K562 (cell line): ENCODE data around the gene CACNA1A. TPM values are rescaled to one million over a fixed set of nuclear protein-coding genes. Genes with fewer than 3 reads are reported as not detected.

ENCODE experiments used
- ARID1B ChIP-seq: fragments of 450-650 bp; IDR thresholded peaks from 2 replicates; pipeline ENCODE4 v1.6.1; 2016; ENCODE audit warnings: antibody characterized with exemption, mild to moderate bottlenecking, inconsistent platforms
- BRF1 ChIP-seq: IDR thresholded peaks from 3 replicates; pipeline ENCODE4 v1.6.1; 2011; ENCODE audit warnings: borderline replicate concordance, mild to moderate bottlenecking; ENCODE audit not compliant: insufficient read length; ENCODE audit errors: extremely low read depth
- HDGF ChIP-seq: fragments of 450-650 bp; IDR thresholded peaks from 2 replicates; pipeline ENCODE4 v1.6.1; 2016
- MCM3 ChIP-seq: fragments of 450-650 bp; IDR thresholded peaks from 2 replicates; pipeline ENCODE4 v1.6.1; 2016
- NFATC3 ChIP-seq: fragments of 450-650 bp; IDR thresholded peaks from 2 replicates; pipeline ENCODE4 v1.6.1; 2017; ENCODE audit warnings: mild to moderate bottlenecking
- PHF20 ChIP-seq: fragments of 450-650 bp; IDR thresholded peaks from 2 replicates; pipeline ENCODE4 v1.6.1; 2018; ENCODE audit not compliant: partially characterized antibody
- POLR2G ChIP-seq: fragments of 200-400 bp; formaldehyde crosslinking; IDR thresholded peaks from 2 replicates; pipeline ENCODE4 v1.6.1; 2017; ENCODE audit warnings: low read depth, mild to moderate bottlenecking, antibody characterized with exemption, low read length, moderate library complexity
- RBM15 ChIP-seq: fragments of 200-400 bp; formaldehyde crosslinking; IDR thresholded peaks from 2 replicates; pipeline ENCODE4 v1.6.1; 2018; ENCODE audit warnings: mild to moderate bottlenecking, low read length, moderate library complexity; ENCODE audit not compliant: insufficient read depth
- RBM34 ChIP-seq: fragments of 200-400 bp; formaldehyde crosslinking; IDR thresholded peaks from 2 replicates; pipeline ENCODE4 v1.6.1; 2018; ENCODE audit warnings: low read length, borderline replicate concordance; ENCODE audit not compliant: insufficient read depth
- SMC3 ChIP-seq: conservative IDR thresholded peaks from 2 replicates; pipeline ENCODE4 v1.6.1; 2011; ENCODE audit warnings: low read depth, low read length, improper control_type of control experiment; ENCODE audit not compliant: insufficient read depth
- TAL1 ChIP-seq: fragments of 450-650 bp; IDR thresholded peaks from 2 replicates; pipeline ENCODE4 v1.6.1; 2016; ENCODE audit warnings: mild to moderate bottlenecking
- TCFL5 ChIP-seq: fragments of 250-450 bp; sonication (Bioruptor Pico); conservative IDR thresholded peaks from 2 replicates; pipeline ENCODE4 v1.6.1; 2021; ENCODE audit warnings: mild to moderate bottlenecking, moderate library complexity, matching md5 sums
- YY1 ChIP-seq, 3 experiments: IDR thresholded peaks; 2 replicates each; pipeline ENCODE4 v1.6.1; 2011; ENCODE audit warnings: low read length in 2 of 3, mild to moderate bottlenecking in 2 of 3, moderate library complexity in 2 of 3, borderline replicate concordance in 1 of 3, control low read depth in 1 of 3, low read depth in 1 of 3; ENCODE audit not compliant: insufficient read depth in 3 of 3, insufficient replicate concordance in 2 of 3, control insufficient read depth in 1 of 3, insufficient read length in 1 of 3; ENCODE audit errors: extremely low read depth in 1 of 3
- ZBED1 ChIP-seq: IDR thresholded peaks from 2 replicates; pipeline ENCODE4 v1.6.1; 2014
- ZBTB8A ChIP-seq: fragments of 450-650 bp; IDR thresholded peaks from 2 replicates; pipeline ENCODE4 v1.6.1; 2018; ENCODE audit warnings: mild to moderate bottlenecking, moderate library complexity; ENCODE audit not compliant: partially characterized antibody
- ZFPM2 ChIP-seq: fragments of 250-450 bp; sonication (Bioruptor Pico); IDR thresholded peaks from 2 replicates; pipeline ENCODE4 v1.5.1; 2022; ENCODE audit warnings: mild to moderate bottlenecking
- ZNF24 ChIP-seq: fragments of 450-650 bp; IDR thresholded peaks from 2 replicates; pipeline ENCODE4 v1.6.1; 2016
- ZNF77 ChIP-seq: fragments of 250-450 bp; sonication (Bioruptor Pico); IDR thresholded peaks from 2 replicates; pipeline ENCODE4 v1.5.0; 2020
- ZNF79 ChIP-seq: fragments of 250-450 bp; sonication (Bioruptor Pico); IDR thresholded peaks from 2 replicates; pipeline ENCODE4 v1.4.0; 2020; ENCODE audit warnings: low read depth, mild to moderate bottlenecking, moderate library complexity
- polyA plus RNA-seq, 8 experiments: library from polyadenylated mRNA; depleted of rRNA in 4 of 8; stranded (reverse) in 5 of 8; unstranded in 3 of 8; fragments of >200 nt; fragmentation: Nextera tagmentation in 2 of 8; fragmentation: Illumina TruSeq in 1 of 8; extraction: Ambion mirVana in 2 of 8; extraction: Trizol in 1 of 8; gene quantifications; 2 replicates each; pipeline versions ENCODE4 v1.2.1 to v1.2.3, GENCODE V29; 2011 to 2014; ENCODE audit warnings: inconsistent platforms in 1 of 8, missing spikeins in 1 of 8
- total RNA-seq, 7 experiments: library from RNA; depleted of rRNA in 6 of 7; stranded (reverse); fragments of >200 nt in 6 of 7; fragmentation: Illumina TruSeq in 2 of 7; extraction: Trizol in 2 of 7; gene quantifications; 2 replicates each; pipeline versions ENCODE4 v1.2.1 to v1.2.3, GENCODE V29; 2011 to 2021; ENCODE audit warnings: low replicate concordance in 1 of 7
- TF ChIP-seq, protein P1 (sequence below): fragments of 250-450 bp; sonication (Bioruptor Pico); IDR thresholded peaks from 2 replicates; pipeline ENCODE4 v1.4.0; 2020; ENCODE audit warnings: mild to moderate bottlenecking, moderate library complexity
- TF ChIP-seq, protein P2 (sequence below), 2 experiments: IDR thresholded peaks; 2 replicates each; pipeline ENCODE4 v1.6.1; 2011; ENCODE audit warnings: borderline replicate concordance in 1 of 2, control low read depth in 1 of 2, low read depth in 1 of 2, low read length in 1 of 2, mild to moderate bottlenecking in 1 of 2, mixed read lengths in 1 of 2, moderate library complexity in 1 of 2; ENCODE audit not compliant: insufficient read depth in 1 of 2, insufficient read length in 1 of 2, poor library complexity in 1 of 2, severe bottlenecking in 1 of 2; ENCODE audit errors: extremely low read depth in 1 of 2
- TF ChIP-seq, protein P3 (sequence below): fragments of 250-450 bp; sonication (Bioruptor Pico); IDR thresholded peaks from 2 replicates; pipeline ENCODE4 v1.5.0; 2021; ENCODE audit warnings: mild to moderate bottlenecking, borderline replicate concordance

The CACNA1A gene
- total and polyA plus RNA-seq, 9 of the 15 experiments (the other 6 are each of a cell fraction or from before 2014, with no cell fraction given), result 0.03 to 0.20 (median 0.09) TPM; not detected in 1

DNA sequence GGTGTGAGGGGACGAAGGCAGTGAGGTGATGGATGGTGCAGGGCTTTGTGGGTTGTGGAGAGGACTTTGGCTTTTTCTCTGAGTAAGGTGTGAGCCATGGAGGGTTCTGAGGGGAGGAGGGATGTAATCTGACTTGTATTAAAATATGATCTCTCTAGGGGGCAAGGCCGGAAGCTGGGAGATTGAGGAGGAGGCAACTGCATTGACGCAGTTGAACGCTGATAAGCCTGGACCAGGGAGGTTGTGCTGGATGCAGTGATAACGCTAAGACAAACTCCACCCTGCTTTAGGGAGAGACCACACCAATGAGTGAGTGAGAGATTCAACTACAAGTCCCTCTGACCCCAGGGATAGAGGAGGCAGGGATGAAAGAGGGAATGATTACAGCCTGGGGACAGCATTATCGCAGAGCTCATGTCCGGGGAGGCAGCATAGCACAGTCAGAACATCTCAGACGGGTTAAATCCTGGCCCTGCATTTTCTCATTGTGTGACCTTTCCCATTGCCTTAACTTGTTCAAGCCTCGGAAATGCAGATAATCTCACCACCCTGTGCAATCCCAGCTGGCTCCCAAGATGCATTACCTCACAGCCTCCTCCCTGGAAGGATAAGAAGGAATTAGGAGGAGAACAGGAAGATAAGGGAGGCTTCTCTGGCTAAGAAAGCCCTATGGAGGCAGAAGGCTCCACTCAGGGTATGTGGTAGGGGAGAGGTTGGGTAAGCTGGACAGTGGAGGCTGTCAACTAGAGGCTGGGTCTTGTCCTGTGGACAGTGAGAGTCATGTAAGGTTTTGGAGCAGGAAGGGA, 124.2 kb downstream of the CACNA1A start (continued):
- TF ChIP-seq ARID1B, result peak; percentile 79
- TF ChIP-seq, protein P1, sequence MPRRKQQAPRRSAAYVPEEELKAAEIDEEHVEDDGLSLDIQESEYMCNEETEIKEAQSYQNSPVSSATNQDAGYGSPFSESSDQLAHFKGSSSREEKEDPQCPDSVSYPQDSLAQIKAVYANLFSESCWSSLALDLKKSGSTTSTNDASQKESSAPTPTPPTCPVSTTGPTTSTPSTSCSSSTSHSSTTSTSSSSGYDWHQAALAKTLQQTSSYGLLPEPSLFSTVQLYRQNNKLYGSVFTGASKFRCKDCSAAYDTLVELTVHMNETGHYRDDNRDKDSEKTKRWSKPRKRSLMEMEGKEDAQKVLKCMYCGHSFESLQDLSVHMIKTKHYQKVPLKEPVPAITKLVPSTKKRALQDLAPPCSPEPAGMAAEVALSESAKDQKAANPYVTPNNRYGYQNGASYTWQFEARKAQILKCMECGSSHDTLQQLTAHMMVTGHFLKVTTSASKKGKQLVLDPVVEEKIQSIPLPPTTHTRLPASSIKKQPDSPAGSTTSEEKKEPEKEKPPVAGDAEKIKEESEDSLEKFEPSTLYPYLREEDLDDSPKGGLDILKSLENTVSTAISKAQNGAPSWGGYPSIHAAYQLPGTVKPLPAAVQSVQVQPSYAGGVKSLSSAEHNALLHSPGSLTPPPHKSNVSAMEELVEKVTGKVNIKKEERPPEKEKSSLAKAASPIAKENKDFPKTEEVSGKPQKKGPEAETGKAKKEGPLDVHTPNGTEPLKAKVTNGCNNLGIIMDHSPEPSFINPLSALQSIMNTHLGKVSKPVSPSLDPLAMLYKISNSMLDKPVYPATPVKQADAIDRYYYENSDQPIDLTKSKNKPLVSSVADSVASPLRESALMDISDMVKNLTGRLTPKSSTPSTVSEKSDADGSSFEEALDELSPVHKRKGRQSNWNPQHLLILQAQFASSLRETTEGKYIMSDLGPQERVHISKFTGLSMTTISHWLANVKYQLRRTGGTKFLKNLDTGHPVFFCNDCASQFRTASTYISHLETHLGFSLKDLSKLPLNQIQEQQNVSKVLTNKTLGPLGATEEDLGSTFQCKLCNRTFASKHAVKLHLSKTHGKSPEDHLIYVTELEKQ (CRISPR knock-in tag), result no peak
- TF ChIP-seq SMC3, result no peak
- no peak for TF ChIP-seq ZBTB8A
- TF ChIP-seq, protein P2, sequence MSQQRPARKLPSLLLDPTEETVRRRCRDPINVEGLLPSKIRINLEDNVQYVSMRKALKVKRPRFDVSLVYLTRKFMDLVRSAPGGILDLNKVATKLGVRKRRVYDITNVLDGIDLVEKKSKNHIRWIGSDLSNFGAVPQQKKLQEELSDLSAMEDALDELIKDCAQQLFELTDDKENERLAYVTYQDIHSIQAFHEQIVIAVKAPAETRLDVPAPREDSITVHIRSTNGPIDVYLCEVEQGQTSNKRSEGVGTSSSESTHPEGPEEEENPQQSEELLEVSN (IDR thresholded peaks at IDR 0.05; ENCODE audit: borderline replicate concordance in 1 of 2, extremely low read depth in 1 of 2, insufficient read depth in 1 of 2, insufficient read length in 1 of 2, low read depth in 1 of 2, low read length in 1 of 2, poor library complexity in 1 of 2, severe bottlenecking in 1 of 2), result peak in 1 of 2 experiments; percentile 3
- TF ChIP-seq, protein P3, sequence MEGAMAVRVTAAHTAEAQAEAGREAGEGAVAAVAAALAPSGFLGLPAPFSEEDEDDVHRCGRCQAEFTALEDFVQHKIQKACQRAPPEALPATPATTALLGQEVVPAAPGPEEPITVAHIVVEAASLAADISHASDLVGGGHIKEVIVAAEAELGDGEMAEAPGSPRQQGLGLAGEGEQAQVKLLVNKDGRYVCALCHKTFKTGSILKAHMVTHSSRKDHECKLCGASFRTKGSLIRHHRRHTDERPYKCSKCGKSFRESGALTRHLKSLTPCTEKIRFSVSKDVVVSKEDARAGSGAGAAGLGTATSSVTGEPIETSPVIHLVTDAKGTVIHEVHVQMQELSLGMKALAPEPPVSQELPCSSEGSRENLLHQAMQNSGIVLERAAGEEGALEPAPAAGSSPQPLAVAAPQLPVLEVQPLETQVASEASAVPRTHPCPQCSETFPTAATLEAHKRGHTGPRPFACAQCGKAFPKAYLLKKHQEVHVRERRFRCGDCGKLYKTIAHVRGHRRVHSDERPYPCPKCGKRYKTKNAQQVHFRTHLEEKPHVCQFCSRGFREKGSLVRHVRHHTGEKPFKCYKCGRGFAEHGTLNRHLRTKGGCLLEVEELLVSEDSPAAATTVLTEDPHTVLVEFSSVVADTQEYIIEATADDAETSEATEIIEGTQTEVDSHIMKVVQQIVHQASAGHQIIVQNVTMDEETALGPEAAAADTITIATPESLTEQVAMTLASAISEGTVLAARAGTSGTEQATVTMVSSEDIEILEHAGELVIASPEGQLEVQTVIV (CRISPR knock-in tag), result no peak
- TF ChIP-seq ZNF79 (CRISPR knock-in tag), result no peak
- TF ChIP-seq MCM3, result no peak
- TF ChIP-seq RBM34, result no peak
- no peak for TF ChIP-seq ZFPM2 (CRISPR knock-in tag)
- TF ChIP-seq POLR2G, result no peak
- TF ChIP-seq HDGF, result no peak
- TF ChIP-seq ZNF77 (CRISPR knock-in tag), result no peak
- TF ChIP-seq NFATC3, result no peak
- no peak for TF ChIP-seq ZNF24
- TF ChIP-seq TCFL5, result no peak
- no peak for TF ChIP-seq PHF20
- no peak for TF ChIP-seq YY1 (IDR thresholded peaks at IDR 0.05; ENCODE audit: borderline replicate concordance in 1 of 3, control insufficient read depth in 1 of 3, extremely low read depth in 1 of 3, insufficient read depth in 3 of 3, insufficient read length in 1 of 3, insufficient replicate concordance in 2 of 3, low read depth in 1 of 3, low read length in 2 of 3)
- no peak for TF ChIP-seq ZBED1
- no peak for TF ChIP-seq RBM15
- no peak for TF ChIP-seq BRF1
- TF ChIP-seq TAL1, result peak; percentile 42; the same call in 1 of the 2 replicates
